Stimulated activated naive CD4-positive, alpha-beta T cell (primary cell): Measurements from ENCODE around the gene CNR2.
"Not testable (repeated sequence)": the region's sequence is repeated elsewhere in the genome, so short reads cannot be mapped to it uniquely, and the experiment has no call there.

Experiments used
- DNase-seq, 6 experiments: peaks; one replicate each; lab custom pipeline; 2025; lab: John Stamatoyannopoulos, UW

The CNR2 gene

GRCh38 chr1:23836037-23836436, 77.1 kb downstream of the CNR2 start:
- DNase-seq, result no peak

GRCh38 chr1:23834156-23834555, 79.0 kb downstream of the CNR2 start:
- not testable (repeated sequence) for DNase-seq

GRCh38 chr1:23827717-23828116, 85.4 kb downstream of the CNR2 start:
- DNase-seq, result no peak

- not testable (repeated sequence) for DNase-seq
Measured at GRCh38 chr1:23826590-23826989, 86.6 kb downstream of the CNR2 start.

GRCh38 chr1:23825762-23826522, 87.2 kb downstream of the CNR2 start:
- DNase-seq, result peak in 1 of 6 experiments; percentile 29

GRCh38 chr1:23825076-23825761, 87.9 kb downstream of the CNR2 start, which contains the start of gene HMGCL:
Gene HMGCL (minus strand): TSS chr1:23825429. CDS start chr1:23825415, 14 bp downstream.
- DNase-seq, result peak; percentile 67 to 85 (median 80)

GRCh38 chr1:23824711-23825075, 88.5 kb downstream of the CNR2 start:
- no peak for DNase-seq

- no peak for DNase-seq
Measured at GRCh38 chr1:23823767-23824166, 89.4 kb downstream of the CNR2 start.
